Activated T-cell treated with anti-CD3 and anti-CD28 coated beads for 1 hour (primary cell): ENCODE results near the gene DCPS.
A peak's percentile ranks its signal among the peaks of the same experiment; 100 is the strongest.
"Not testable (repeated sequence)": the region's sequence is repeated elsewhere in the genome, so short reads cannot be mapped to it uniquely, and the experiment has no call there.

Source experiments
- DNase-seq: peaks from one replicate; pipeline ENCODE4 v3.0.0-alpha.2; 2020; ENCODE audit warnings: low read depth

The DCPS gene

DNA sequence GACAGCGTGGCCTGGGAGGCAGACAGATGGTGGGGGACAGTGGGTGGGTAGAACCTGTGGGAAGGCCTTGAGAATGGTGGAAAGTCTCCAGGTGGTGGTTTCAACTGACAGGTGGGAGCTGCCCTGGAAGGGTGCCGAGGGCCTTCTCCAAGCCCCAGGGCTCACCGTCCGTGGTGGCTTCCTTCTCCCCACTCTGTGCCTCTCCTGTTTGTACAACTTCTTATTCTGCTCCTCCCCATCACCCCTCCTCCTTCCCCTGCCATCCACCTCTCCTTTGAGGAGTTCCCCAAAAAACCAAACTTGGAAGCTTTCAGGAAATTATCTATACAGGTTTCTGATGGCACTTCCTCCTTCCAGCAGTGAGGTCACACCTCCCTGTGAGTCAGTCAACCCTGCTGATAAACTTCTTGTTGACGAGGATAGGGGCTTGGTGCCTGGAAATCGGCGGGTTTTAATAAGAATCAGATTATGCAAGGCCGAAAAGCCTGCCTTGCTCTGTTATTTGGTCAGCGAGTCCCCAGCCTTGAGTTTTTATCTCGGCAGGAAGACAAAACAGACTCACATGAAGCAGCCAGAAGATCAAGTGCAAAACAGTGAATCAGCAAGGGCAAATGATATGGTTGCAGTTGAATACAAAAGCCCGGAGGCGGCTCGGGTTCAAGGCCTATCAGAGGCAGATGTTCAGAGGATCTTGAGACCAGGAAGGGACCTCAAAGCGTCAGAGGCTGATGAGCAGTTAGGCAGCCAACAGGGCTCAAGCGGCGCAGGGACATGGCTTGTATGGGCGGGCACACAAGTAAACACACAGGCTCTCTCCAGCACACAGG, 42.1 kb downstream of the DCPS start:
- no peak for DNase-seq

DNA sequence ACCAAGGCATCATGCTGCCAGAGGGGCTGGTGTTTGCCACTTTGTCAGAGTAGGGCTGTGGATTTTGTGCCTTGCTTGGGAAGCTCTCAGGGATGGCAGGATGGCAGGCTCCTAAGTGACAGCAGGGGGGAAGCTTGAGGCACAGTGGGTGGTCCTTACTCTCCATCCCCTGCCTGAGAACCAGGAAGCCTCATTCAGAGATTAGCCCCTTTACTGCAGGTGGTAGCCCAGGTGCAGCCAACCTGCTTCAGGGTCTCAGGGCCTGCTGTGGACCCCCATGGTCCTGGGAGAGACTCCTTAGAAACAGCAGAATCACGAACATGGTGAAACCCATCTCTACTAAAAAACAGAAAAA, 42.7 kb downstream of the DCPS start:
- no peak for DNase-seq

DNA sequence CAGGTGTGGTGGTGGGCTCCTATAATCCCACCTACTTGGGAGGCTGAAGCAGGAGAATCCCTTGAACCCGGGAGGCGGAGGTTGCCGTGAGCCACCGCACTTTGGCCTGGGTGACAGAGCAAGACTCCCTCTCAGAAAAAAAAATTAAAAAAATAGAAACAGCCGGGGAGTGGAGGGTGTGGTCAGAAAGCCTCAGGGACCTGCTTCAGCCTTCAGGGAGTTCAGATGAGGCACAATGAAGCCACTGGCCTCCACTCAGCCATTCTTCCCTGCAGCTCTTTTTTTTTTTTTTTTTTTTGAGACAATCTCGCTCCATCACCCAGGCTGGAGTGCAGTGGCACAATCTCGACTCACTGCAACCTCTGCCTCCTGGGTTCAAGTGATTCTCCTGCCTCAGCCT, 43.1 kb downstream of the DCPS start:
- DNase-seq = not testable (repeated sequence)

DNA sequence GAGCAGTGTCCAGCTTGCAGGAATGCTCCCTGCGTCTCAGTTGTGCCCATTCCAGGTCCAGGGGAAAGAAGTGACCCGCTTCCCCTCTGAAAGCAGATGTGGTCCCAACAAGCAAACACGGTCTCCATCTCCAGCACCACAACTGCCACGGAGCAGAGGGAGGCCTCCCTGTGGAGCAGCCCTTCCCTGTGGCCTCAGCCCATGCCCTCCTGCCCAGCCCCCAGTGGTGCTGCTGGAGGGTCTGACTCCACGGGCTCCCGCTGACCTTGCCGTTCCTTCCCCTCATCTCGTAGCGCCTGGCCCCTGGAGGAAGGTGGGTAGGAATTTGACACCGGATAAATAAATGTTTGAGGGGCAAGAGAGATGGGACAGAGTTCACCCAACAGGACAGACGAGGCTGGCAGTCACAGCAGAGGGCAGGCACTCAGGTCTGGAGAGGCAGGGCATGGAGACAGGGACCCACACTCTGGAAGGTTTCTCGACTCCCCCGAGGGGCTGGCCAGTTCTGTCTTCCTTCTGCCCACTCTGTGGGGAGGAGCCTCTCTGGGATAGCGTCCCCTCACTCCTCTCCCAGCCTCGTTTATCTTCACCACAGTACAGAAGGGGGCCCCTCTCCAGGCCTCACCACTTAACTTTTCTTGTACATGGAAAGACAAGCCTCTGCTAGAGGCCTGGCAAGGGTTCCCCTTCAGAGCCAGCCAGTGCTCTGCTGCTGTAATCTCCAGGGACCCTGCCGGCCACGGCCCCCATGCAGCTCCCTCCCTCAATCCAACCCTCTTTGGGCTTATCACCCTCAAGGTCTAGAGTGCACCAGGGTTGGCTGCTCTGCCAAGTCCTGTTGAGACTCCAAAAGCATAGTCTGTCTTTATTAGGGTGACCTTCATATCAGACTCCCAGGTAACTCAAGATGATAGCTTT, 44.1 kb downstream of the DCPS start:
- no peak for DNase-seq

DNA sequence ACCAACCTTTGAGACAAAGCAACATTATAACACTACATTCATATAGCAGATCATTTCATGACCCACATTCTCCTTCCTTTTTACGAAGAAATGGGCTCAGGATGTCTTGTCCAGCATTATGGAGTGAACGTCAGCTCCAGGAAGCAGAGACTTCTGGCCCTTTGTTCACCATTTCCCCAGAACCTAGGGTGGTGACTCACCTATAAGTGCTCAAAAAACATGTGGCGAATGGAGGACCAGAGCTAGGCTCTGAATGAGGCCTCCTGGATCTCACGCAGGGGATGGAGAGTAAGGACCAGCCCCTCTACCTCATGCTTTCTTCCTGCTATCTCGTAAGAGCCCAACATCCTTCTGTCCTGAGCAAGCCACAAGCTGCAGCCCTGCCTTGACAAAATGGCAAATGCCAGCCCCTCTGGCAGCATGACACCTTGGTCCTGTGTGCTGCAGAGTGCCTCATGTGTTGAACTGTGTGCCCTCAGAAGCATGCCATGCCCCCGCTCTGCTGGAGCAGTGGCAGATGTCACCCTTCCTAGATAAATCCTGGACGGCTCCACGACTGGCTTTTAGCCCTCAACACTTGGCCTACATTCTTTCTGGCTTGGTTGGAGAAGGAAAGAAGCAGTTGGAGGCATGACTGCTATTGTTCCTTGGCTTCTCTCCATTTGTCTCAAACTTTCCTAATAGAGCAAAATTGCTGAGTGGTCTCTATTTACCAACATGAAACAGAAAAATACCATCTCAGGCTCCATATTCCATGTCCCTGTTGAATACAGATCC, 45.1 kb downstream of the DCPS start:
- no peak for DNase-seq

DNA sequence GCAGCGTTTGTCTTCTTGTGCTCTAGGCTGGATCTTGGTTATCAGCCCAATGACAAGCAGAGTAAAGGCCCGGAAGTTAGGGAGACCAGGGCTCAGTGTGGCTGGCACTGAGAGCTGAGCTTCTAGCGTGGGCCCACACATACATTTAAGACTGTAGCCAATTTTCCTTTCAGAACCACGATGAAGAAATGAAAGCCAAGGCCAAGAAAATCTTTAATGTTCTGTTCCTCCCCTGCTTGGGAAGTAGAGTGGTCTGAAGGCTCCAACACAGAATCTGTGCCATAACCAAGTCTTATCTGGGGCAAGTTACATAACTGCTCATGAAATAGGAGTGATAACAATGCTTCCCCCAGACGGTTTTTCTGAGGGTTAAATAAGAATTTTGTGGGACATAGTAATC, 47.0 kb downstream of the DCPS start:
- no peak for DNase-seq

DNA sequence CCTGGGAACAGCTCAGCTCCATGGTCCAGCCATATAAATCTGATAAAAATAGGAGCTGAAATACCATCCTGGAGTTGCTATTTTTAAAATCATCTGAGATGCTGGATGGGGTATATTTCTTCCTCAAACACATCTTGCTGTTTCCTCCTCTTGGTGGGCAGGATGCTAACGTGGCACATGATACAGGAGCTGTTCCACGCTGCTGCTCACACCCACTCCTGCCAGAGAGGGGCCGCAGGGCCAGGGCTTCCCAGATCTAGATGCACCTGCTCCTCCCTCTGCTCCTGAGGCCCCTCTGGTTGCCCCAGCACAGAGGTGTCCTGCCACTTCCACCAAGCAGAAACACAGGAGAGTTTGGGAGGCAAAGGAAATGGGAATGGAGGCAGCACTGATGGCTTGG, 48.3 kb downstream of the DCPS start:
- DNase-seq = no peak

DNA sequence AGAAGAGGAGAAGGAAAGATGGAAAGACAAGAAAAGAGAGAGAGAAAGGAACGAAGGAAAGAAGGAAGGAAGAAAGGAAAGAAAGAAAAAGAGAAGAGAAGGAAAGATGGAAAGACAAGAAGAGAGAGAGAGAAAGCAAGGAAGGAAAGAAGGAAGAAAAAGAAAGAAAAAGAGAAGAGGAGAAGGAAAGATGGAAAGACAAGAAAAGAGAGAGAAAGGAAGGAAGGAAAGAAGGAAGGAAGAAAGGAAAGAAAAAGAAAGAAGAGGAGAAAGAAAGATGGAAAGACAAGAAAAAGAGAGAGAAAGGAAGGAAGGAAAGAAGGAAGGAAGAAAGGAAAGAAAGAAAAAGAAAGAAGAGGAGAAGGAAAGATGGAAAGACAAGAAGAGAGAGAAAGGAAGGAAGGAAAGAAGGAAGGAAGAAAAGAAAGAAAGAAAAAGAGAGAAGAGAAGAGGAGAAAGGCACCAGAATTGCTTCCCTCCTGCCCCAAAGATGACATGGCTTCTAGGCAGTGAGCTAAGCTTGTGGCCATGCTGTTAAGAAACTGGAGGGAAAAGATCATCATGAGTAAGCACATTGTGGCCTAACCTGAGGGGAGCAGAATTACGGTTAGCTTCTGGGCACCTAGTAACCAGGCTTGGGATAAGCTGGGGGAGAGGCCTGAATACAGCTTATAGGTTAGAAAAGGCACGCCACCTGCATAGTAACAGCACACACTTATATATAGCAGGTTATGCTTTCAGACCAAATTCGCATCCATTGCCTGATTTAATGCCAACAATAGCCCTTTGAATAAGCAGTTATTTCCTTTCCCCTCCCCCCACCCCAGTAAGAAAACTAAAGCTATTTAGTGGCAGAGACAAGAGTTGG, 49.3 kb downstream of the DCPS start:
- no peak for DNase-seq

DNA sequence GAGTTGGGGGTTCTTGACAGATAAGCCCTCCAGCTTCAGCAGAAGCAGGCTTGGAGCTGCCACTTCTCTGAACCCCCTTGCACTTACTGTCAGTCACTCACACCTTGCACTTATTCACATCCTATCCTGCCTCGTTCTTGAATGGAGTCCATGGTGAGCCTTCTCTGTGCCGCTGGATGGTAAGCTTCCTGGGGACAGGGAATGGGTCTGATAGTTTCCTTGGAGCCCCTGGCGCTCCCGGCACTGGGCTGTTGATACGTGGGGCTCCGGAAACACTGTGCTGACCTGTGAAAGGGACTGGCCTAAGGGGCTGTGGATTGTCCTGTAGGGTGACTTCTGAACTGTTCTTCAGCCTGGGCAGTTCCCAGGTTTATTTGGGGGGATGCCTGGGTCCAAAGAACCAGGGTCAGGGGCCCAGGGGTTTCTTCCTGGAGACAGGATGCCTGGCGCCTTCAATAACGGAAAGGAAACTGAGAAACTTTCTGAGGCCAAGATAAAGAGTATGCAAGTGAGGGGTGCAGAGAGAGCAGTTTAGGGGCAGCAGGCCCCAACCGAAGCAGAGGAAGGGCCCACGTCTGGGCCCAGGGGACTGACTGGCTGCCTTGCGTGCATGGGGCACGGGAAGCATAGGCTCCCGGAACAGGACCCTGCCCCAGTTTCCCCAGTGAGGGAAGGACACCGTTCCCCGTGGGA, 50.9 kb downstream of the DCPS start:
- no peak for DNase-seq

DNA sequence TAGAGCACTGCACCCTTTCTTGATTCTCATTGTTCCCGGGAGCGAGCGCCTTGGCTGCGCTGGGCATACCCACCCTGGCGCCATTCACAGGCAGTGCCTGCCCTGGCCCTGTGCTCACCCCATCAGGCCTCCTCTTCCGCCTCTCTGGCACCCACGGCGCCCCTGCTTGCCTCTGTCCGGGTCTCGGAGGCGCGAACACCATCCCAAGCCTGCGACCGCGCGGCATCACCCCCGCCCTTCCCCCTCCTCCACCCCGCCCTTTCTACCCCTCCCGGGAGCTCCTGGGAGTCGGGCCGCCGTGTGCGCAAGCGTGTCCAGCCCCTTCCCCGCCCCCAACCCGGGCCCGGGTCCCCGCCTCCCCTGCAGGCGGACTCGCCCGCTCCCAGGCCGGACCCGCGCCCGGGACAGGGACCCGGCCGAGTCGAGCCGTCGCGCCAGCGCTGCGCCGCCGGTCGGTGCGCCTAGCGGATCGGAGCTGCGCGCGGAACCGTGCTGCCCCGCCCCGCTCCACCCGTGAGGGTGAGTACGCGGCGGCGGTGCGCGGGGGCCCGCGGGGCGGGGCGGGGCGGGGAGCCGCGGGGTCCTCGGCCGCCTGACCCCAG, 51.6 kb downstream of the DCPS start, which contains the start of gene ST3GAL4:
ST3GAL4 (plus strand) TSS at position 363 of the 602 bp plus-strand sequence. CDS start 50,470 bp downstream, outside the sequence.
- DNase-seq = peak; percentile 48

DNA sequence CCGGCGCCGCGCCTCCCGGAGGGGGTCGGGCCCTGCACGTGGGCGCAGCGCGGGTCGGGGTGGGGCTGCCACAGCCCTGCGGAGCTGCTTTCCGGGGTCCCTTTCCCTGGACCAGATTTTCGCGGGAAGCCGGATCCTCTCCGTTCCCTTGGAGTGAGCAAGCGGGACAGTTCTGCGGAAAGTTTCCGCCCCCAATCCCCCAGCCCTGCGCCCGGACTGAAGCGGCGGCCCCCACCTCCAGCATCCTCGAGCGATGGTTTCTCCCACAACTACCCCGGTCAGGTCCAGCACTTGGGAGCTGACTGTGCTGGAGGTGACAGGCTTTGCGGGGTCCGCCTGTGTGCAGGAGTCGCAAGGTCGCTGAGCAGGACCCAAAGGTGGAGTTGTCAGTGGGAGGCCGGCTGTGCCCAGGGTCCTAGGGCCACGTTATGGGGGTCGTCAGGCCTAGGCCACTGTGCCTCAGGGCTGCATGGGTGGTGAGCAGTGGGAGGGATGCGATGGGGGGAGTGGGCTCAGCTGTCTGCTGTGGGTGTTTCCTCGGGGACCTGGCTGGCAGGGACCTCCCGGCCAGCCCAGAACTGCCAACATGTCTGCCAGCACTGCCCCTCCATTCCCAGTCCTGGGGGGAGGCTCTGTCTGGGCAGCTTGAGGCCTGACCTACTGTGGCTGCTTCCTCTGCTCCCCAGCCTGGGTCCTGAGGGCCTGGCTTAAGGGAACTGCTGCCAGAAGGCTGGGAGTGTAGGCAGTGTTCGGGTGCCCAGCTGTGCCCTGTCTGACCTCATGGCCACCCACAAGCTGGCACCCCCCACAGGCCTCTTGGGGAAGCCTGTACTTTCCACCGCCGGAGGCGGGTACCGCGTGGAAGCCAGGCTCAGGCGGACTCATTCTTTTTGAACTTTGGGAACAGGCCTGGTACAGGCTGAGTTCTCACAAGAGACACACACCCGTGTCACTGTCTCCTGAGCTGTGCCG, 52.4 kb downstream of the DCPS start:
- DNase-seq = no peak

DNA sequence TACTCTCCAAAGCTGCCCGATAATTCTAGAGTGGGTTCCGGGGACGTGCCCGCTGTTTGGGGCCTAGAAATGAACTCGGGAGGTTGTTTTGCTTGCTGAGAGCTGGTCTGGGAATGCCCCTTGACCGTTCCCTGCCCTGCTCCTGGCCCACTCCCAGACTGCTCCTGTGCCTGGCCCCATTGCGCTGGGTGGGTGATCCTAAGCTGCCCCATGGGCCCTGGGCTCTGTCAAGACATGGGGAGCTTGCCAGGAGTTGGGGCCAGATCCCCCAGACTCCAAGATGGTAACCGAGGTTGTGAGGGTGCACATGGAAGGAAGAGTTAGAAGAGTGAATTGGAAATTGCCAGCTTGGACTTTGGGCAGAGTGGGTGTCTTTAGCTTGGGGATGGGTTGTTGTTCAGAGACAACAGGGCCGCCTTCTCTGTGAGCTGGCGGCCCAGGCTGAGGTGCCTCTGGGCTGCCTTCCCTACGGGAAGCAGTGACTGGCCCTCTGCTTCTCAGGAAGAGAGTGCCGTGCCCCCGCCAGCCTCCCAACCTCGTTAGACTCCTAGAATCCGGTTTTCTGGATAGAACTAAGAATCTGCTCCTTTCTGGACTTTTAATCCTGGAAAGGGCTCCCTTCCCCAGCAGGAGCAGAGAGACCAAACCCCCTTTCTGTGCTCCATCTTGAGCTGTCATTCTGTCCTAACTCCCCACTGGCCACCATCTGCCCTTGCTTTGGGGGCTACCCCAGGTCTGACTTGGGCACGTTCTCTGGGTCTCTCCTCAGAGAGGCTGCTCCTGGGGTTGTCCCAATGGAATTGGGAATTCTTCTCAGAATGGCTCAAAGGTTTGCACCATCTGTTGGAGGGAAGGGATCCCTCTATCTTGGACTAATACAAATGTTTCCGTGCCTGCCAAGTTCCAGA, 53.4 kb downstream of the DCPS start:
- no peak for DNase-seq

DNA sequence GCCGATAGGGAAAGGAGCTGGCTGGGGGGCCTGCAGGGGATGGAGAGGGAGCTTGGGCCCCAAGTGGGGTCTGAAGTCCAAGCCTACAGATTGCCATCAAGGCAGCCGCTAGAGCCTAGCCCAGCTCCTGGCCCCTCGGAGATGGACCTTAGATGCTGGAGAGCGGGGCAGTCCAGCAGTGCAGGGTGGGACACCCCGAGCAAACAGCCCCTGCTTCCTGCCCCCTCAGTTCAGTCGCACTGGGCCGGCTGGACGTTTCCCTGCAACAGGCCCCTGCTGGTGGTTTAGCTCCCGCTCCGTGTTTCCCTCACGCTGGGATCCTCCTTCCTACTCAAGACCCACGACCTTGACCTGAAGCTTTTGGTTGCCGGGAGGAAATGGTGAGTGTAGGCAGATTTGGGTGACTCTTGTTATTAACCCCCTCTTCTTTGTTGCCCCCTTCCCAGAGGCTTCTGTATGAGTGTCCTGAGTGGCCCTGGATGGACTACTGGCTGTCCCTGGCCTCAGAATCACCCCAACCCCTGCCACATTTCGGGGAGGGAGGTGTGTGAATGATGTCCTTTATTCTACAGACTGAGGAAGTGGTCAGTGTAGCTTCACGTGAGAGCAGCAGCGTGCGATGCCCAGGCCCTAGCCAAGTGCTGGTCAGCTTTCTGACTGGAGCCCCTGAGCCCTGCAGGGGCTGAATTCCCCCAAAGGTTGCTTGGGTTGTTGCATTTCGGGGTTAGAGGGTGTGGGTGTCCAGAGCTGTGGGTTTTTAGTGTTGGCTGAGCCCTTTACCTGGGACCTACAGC, 54.3 kb downstream of the DCPS start:
- no peak for DNase-seq

DNA sequence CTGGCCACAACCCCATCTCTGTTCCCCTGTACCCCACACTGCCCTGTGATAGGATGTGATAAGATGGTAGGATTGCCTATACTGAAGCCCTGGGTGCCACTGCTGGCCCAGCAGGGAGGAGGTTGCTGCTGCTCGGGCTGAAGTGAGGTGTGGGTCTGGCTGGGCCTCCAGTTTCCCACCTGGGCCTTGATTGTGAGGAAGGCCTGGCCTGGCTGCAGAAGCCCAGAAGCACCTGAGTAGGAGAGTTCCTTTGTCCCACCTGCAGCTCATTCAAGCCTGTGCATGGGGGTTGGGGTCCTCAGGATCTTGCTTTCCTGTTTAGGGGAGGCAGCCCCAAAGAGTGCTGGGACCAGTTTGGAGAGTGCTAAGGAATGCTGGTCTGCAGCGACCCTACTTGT, 54.9 kb downstream of the DCPS start:
- no peak for DNase-seq

DNA sequence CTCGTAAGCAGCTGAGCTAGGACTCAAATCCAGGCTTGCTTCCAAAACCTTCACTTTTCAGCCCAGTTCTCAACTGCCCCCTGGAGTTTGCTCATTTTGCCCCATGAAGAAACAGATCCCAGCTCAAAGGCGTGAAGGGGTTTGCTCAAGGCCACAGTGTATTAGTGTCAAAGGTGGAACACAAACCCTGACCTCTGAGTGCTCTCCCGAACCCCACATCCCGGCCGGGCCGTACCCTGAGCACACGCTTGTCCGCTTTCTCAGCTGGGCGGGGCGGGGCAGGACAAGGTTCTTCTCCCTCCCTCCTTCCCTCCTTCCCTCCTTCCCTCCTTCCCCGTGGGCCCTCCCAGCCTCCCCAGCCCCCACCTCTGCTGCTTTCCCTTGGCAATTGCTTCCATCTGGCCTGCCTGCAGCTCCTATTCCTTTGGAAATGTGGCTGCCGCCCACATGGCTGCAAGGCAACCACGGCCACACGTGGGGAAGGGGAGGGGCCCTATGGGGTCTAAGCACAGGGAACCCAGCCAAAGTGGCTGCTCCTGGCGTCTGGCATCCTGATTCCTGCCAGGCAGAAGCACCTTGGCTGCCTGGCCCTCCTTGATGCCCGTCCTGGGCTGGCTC, 55.7 kb downstream of the DCPS start:
- no peak for DNase-seq

DNA sequence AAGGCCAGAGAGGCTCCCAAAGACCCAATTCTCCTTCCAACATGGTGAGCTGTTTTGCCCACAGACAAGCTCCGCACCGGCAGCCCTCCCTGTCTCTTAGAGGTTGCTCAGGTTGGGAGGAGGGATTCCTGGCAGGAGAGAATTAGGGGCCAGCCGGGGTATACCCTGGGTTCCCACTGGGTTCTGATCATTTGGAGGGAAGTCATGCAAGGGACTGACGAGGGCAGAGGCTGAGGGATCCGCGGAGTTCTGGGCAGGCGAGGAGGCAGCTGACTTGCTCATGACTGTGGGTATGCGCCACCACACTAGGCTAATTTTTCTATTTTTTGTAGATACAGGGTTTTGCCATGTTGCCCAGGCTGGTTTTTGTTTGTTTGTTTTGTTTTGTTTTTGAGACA, 56.2 kb downstream of the DCPS start:
- DNase-seq = no peak

DNA sequence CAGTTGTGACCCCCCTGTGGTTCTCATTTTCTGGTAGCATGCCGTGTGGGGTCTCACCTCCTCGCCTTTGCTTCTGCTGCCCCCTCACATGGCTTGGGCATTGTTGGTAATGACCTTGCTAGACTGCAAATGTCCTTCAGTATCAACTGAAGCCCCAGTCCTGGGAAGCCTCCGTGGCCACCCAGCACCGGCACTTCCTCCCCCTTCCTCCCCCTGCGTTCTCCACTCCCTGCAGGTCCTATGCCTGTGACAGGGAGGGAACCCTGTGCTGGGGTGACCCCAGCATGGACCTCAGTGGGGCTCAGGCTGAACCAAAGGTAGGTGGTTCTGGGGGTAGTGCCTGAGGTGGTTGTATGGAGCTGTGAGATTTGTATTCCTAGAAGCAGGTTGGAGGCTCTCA, 57.5 kb downstream of the DCPS start:
- no peak for DNase-seq
